IMR-90 (cell line): ENCODE data around the gene TMF1. TPM values are rescaled to one million over a fixed set of nuclear protein-coding genes. Genes with fewer than 3 reads are reported as not detected.

Source experiments
- ATAC-seq: fragments of 200-7000 bp; cut with Tn5 transposase; 2 replicates; pipeline ENCODE4 v1.9.1; 2020; ENCODE audit warnings: low read depth, mild to moderate bottlenecking, moderate library complexity
- BruUV-seq: library from RNA; stranded (reverse); fragments of 400-500 nt; replicated peaks from 2 replicates; lab custom pipeline; 2021; lab: Mats Ljungman, UMichigan
- CTCF ChIA-PET: fragments of 300-600 bp; formaldehyde crosslinking; extraction: SDS; loops from one replicate; lab custom pipeline; 2021; ENCODE audit warnings: antibody characterized with exemption; lab: Yijun Ruan, JAX
- POLR2A ChIA-PET: fragments of 300-600 bp; sonication (Branson Sonifier 250); formaldehyde crosslinking; loops from one replicate; lab custom pipeline; 2022; ENCODE audit warnings: antibody characterized with exemption; ENCODE audit not compliant: unreplicated experiment; lab: Charles Lee
- DNase-seq: peaks from one replicate; pipeline ENCODE4 v3.0.0; 2013
- H2AFZ ChIP-seq: replicated peaks from 2 replicates; pipeline ENCODE3; 2013; ENCODE audit warnings: low read length, mild to moderate bottlenecking; ENCODE audit not compliant: poor library complexity
- H2AK5ac ChIP-seq: 2 replicates; pipeline ENCODE4 v1.6.1; 2013; ENCODE audit warnings: low read depth, low read length, inconsistent platforms
- H2AK9ac ChIP-seq: replicated peaks from 2 replicates; pipeline ENCODE3; 2013; ENCODE audit warnings: mild to moderate bottlenecking, low read depth, low read length, moderate library complexity; ENCODE audit not compliant: poor library complexity
- H2BK120ac ChIP-seq: 2 replicates; pipeline ENCODE4 v1.6.1; 2013; ENCODE audit warnings: low read depth, low read length, inconsistent platforms
- H2BK15ac ChIP-seq: 3 replicates; pipeline ENCODE4 v1.6.1; 2013; ENCODE audit warnings: low read depth, low read length, inconsistent platforms
- H2BK20ac ChIP-seq: 2 replicates; pipeline ENCODE4 v1.6.1; 2013; ENCODE audit warnings: low read depth, mild to moderate bottlenecking, inconsistent platforms, low read length, moderate library complexity
- H2BK5ac ChIP-seq: 2 replicates; pipeline ENCODE4 v1.6.1; 2013; ENCODE audit warnings: mild to moderate bottlenecking, low read depth, low read length, inconsistent platforms; ENCODE audit not compliant: poor library complexity, severe bottlenecking
- H3K14ac ChIP-seq: replicated peaks from 2 replicates; pipeline ENCODE4 v1.6.1; 2013; ENCODE audit warnings: low read depth, low read length, inconsistent platforms
- H3K18ac ChIP-seq: 2 replicates; pipeline ENCODE4 v1.6.1; 2013; ENCODE audit warnings: low read depth, low read length, control low read depth
- H3K23ac ChIP-seq: 2 replicates; pipeline ENCODE4 v1.6.1; 2013; ENCODE audit warnings: low read depth, low read length, inconsistent platforms
- H3K27ac ChIP-seq: 2 replicates; pipeline ENCODE4 v1.5.1; 2013; ENCODE audit warnings: mild to moderate bottlenecking, control low read depth, low read length; ENCODE audit not compliant: insufficient read depth
- H3K27me3 ChIP-seq: 2 replicates; pipeline ENCODE4 v1.6.1; 2013; ENCODE audit warnings: low read length; ENCODE audit not compliant: control insufficient read depth, insufficient read depth
- H3K36me3 ChIP-seq: 2 replicates; pipeline ENCODE4 v1.6.1; 2013; ENCODE audit warnings: low read length, mixed read lengths; ENCODE audit not compliant: control insufficient read depth, insufficient read depth
- H3K4ac ChIP-seq: 2 replicates; pipeline ENCODE4 v1.6.1; 2013; ENCODE audit warnings: low read depth, low read length, inconsistent platforms
- H3K4me1 ChIP-seq: 2 replicates; pipeline ENCODE4 v1.6.1; 2013; ENCODE audit warnings: low read length, mixed read lengths; ENCODE audit not compliant: control insufficient read depth, insufficient read depth
- H3K4me2 ChIP-seq: 2 replicates; pipeline ENCODE4 v1.6.1; 2013; ENCODE audit warnings: low read depth, mild to moderate bottlenecking, control low read depth, low read length, moderate library complexity
- H3K4me3 ChIP-seq: 2 replicates; pipeline ENCODE4 v1.5.1; 2013; ENCODE audit warnings: low read depth, mild to moderate bottlenecking, control low read depth, low read length, moderate library complexity; ENCODE audit not compliant: insufficient read depth
- H3K56ac ChIP-seq: 2 replicates; pipeline ENCODE4 v1.6.1; 2013; ENCODE audit warnings: low read length, inconsistent platforms; ENCODE audit not compliant: insufficient read depth; ENCODE audit errors: extremely low read depth
- H3K79me1 ChIP-seq, 2 experiments: 2 replicates each; pipeline ENCODE4 v1.6.1; 2013; ENCODE audit warnings: low read length in 2 of 2, inconsistent platforms in 1 of 2, low read depth in 1 of 2
- H3K9ac ChIP-seq: 2 replicates; pipeline ENCODE4 v1.6.1; 2013; ENCODE audit warnings: low read depth, low read length, control low read depth
- H3K9me1 ChIP-seq: 2 replicates; pipeline ENCODE4 v1.6.1; 2013; ENCODE audit warnings: low read length, inconsistent platforms; ENCODE audit not compliant: insufficient read depth
- H3K9me3 ChIP-seq: 2 replicates; pipeline ENCODE4 v1.6.1; 2013; ENCODE audit warnings: low read length; ENCODE audit not compliant: control insufficient read depth, insufficient read depth
- H4K20me1 ChIP-seq: 2 replicates; pipeline ENCODE4 v1.6.1; 2013; ENCODE audit warnings: low read length, inconsistent platforms; ENCODE audit not compliant: insufficient read depth
- H4K5ac ChIP-seq: 2 replicates; pipeline ENCODE4 v1.6.1; 2013; ENCODE audit warnings: mild to moderate bottlenecking, low read depth, low read length, control low read depth
- H4K8ac ChIP-seq, 2 experiments: 2 replicates each; pipeline ENCODE4 v1.6.1; 2013; ENCODE audit warnings: low read depth in 2 of 2, low read length in 2 of 2, control low read depth in 1 of 2, inconsistent platforms in 1 of 2
- H4K91ac ChIP-seq: 2 replicates; pipeline ENCODE4 v1.6.1; 2013; ENCODE audit warnings: low read depth, low read length, inconsistent platforms; ENCODE audit not compliant: insufficient read depth
- CHD1 ChIP-seq: IDR thresholded peaks from 2 replicates; pipeline ENCODE4 v1.6.1; 2012; ENCODE audit warnings: low read depth, low read length, improper control_type of control experiment
- FOS ChIP-seq: fragments of 150-350 bp; IDR thresholded peaks from 2 replicates; pipeline ENCODE4 v1.6.1; 2016; ENCODE audit warnings: low read depth, low read length
- MAZ ChIP-seq: IDR thresholded peaks from 2 replicates; pipeline ENCODE4 v1.6.1; 2012; ENCODE audit warnings: low read depth, mild to moderate bottlenecking, low read length, improper control_type of control experiment, moderate library complexity, borderline replicate concordance
- MXI1 ChIP-seq: IDR thresholded peaks from 2 replicates; pipeline ENCODE4 v1.6.1; 2012; ENCODE audit warnings: low read depth, mild to moderate bottlenecking, low read length, moderate library complexity, borderline replicate concordance
- RAD21 ChIP-seq: IDR thresholded peaks from 2 replicates; pipeline ENCODE4 v1.6.1; 2012; ENCODE audit warnings: low read length, improper control_type of control experiment
- SMC3 ChIP-seq: fragments of 150-350 bp; IDR thresholded peaks from 2 replicates; pipeline ENCODE4 v1.6.1; 2016; ENCODE audit warnings: low read depth, mild to moderate bottlenecking, antibody characterized with exemption, low read length, moderate library complexity
- WGBS, 2 experiments: methylation state at CpG; one replicate each; pipeline versions ENCODE4 v1.1.5 to v1.1.7; 2013; ENCODE audit warnings: missing lambda C conversion rate in 2 of 2; ENCODE audit not compliant: insufficient read length in 1 of 2; ENCODE audit errors: extremely low coverage in 2 of 2; 5-methylcytosine and 5-hydroxymethylcytosine counted together
- dilution Hi-C: fragments of 300-500 bp; cut with HindIII; formaldehyde crosslinking; loops from one replicate; pipeline ENCODE4 v1.14.3; 2018; ENCODE audit warnings: low sequenced_read_pairs; ENCODE audit not compliant: unreplicated experiment
- in situ Hi-C: fragments of 300-500 bp; cut with MboI; formaldehyde crosslinking; loops from 3 replicates; pipeline ENCODE4 v1.14.3; 2019; ENCODE audit warnings: low sequenced_read_pairs, inconsistent platforms, mixed read lengths
- intact Hi-C: fragments of 100-400 bp; cut with micrococcal nuclease; formaldehyde crosslinking; loops from 2 replicates; pipeline ENCODE4 v1.10.0; 2022
- microRNA-seq, 2 experiments: library from miRNA; stranded (forward) in 1 of 2; unstranded in 1 of 2; fragments of 10-50 nt in 1 of 2; fragments of <30 nt in 1 of 2; gene quantifications in 1 of 2; microRNA quantifications in 1 of 2; one replicate each; pipeline versions ENCODE3 to v1.1.0; 2013 to 2020; ENCODE audit not compliant: insufficient read depth in 1 of 2, insufficient read length in 1 of 2, unreplicated experiment in 1 of 2
- polyA plus RNA-seq, 3 experiments: library from polyadenylated mRNA; depleted of rRNA; stranded (reverse); fragments of >200 nt; gene quantifications; 2 replicates each; pipeline ENCODE4 v1.2.3, GENCODE V29; 2012; ENCODE audit warnings: low replicate concordance in 1 of 3
- small RNA-seq, 5 experiments: library from RNA; depleted of rRNA; stranded (forward); fragments of <200 nt; gene quantifications; one replicate each; pipeline ENCODE3, GENCODE V24; 2012
- total RNA-seq: library from RNA; depleted of rRNA; stranded (reverse); fragments of >200 nt; gene quantifications from 2 replicates; pipeline ENCODE4 v1.2.3, GENCODE V29; 2012; rRNA removed
- TF ChIP-seq, protein P1 (sequence below): conservative IDR thresholded peaks from 2 replicates; pipeline ENCODE4 v1.5.1; 2012; ENCODE audit warnings: mild to moderate bottlenecking, low read depth, low read length, improper control_type of control experiment

The TMF1 gene
- total and polyA plus RNA-seq, 2 of the 4 experiments (the other 2 are of a cell fraction): 12.4 to 39.1 TPM

DNA sequence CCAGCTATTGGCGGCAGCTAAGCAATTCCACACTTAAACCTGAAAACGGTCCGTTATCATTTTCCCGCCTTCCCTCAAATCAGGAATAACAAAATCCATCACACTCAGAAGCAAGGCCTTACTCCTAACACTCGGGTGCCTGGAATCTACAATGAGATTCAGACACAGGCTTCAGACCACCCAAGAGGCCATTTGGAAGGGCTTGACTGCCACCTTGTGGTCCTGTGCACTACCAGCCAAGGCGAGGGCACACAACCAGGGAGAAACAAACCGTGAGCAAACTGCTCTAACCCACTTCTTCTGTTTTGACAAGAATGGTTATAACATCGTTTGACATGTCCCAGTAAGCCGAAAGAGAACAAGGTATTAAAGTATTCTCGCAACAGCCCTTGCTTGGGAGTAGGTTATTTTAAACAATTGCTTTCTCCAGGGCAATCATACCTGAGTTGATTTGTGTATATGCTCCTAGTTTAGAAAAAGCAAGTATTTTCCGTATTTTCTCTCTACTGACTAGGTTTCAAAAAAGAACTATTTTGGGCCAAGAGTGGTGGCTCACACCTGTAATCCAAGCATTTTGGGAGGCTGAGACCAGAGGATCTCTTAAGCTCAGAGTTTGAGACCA, 79.7 kb downstream of the TMF1 start:
- in situ Hi-C loops: no loop called here
- H4K20me1 ChIP-seq: no peaks in the 10 kb centered on the region
- H3K27ac ChIP-seq: no peak overlapping the region
- peaks cover 4% of the 10 kb centered on the region for H3K36me3 ChIP-seq
- no peak overlapping the region for H3K4ac ChIP-seq
- no peak overlapping the region for H3K23ac ChIP-seq
- H3K27me3 ChIP-seq: peaks cover 16% of the 10 kb centered on the region
- dilution Hi-C loops: no loop called here
- H2BK20ac ChIP-seq: no peak overlapping the region
- H4K5ac ChIP-seq: no peak overlapping the region
- H2BK5ac ChIP-seq: no peak overlapping the region
- intact Hi-C loops: loop anchor here (1.0 to 10.0 kb wide), 4 partner anchors 80 to 1863 kb away; no protein-coding TSS in a partner anchor
- H2BK120ac ChIP-seq: no peak overlapping the region
- no peak overlapping the region for H3K9ac ChIP-seq
- CTCF ChIA-PET: interaction anchor here (0.6 to 1.0 kb wide), 3 partner anchors 53 to 1859 kb away, joined by 3 to 5 read pairs (median 4); no protein-coding TSS in a partner anchor
- no peak overlapping the region for H3K4me3 ChIP-seq
- no peak overlapping the region for H3K18ac ChIP-seq
- TF ChIP-seq RAD21: peak; percentile 76
- no peak for TF ChIP-seq FOS
- no peak for TF ChIP-seq MAZ
- TF ChIP-seq, protein P1, sequence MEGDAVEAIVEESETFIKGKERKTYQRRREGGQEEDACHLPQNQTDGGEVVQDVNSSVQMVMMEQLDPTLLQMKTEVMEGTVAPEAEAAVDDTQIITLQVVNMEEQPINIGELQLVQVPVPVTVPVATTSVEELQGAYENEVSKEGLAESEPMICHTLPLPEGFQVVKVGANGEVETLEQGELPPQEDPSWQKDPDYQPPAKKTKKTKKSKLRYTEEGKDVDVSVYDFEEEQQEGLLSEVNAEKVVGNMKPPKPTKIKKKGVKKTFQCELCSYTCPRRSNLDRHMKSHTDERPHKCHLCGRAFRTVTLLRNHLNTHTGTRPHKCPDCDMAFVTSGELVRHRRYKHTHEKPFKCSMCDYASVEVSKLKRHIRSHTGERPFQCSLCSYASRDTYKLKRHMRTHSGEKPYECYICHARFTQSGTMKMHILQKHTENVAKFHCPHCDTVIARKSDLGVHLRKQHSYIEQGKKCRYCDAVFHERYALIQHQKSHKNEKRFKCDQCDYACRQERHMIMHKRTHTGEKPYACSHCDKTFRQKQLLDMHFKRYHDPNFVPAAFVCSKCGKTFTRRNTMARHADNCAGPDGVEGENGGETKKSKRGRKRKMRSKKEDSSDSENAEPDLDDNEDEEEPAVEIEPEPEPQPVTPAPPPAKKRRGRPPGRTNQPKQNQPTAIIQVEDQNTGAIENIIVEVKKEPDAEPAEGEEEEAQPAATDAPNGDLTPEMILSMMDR: peak; percentile 71
- TF ChIP-seq SMC3: peak; percentile 48; the same call in 1 of the 2 replicates
- no peak for TF ChIP-seq MXI1
- TF ChIP-seq CHD1: no peak
- H3K56ac ChIP-seq: no peak overlapping the region
- no peak overlapping the region for H3K4me2 ChIP-seq
- no peak overlapping the region for H4K8ac ChIP-seq
- no peak overlapping the region for H3K14ac ChIP-seq
- no peak overlapping the region for H2BK15ac ChIP-seq
- no peak overlapping the region for H4K91ac ChIP-seq
- H3K9me3 ChIP-seq: no peaks in the 10 kb centered on the region
- H2AK5ac ChIP-seq: no peak overlapping the region
- no peaks in the 10 kb centered on the region for H3K9me1 ChIP-seq
- H2AFZ ChIP-seq: no peak overlapping the region
- ATAC-seq (peak; percentile 97), DNase-seq (peak; percentile 51)
- WGBS, 2 experiments: 29% methylated on average over 4 of the region's 11 CpGs; no CpG with 5 or more reads in 1 of the 2 experiments
- H2AK9ac ChIP-seq: no peak overlapping the region
- H3K79me1 ChIP-seq: no peaks in the 10 kb centered on the region
- H3K4me1 ChIP-seq: peaks cover 3% of the 10 kb centered on the region; the same call in 1 of the 2 replicates
- no TSS peak for BruUV-seq
- POLR2A ChIA-PET: no interaction called here

Small RNA genes lying within 50 kb of the gene (microRNA-seq; reads per million reads assigned to microRNA genes)
- gene MIR3136: 1.5 to 4.1 reads per million in 2 experiments

Small RNA genes lying within 50 kb of the gene (small RNA-seq; reads per million reads assigned to genes)
- gene MIR3136: 0 to 42.8 (median 2.2) reads per million in 5 experiments

Other genes starting within 250 kb of the TMF1 start
- gene TAFA4, start 119.8 kb downstream of the TMF1 start, total RNA-seq: under 0.01 TPM in 1 of 2 replicates, not detected in the other
- not detected in 2 replicates for gene TAFA4, start 119.8 kb downstream of the TMF1 start, polyA plus RNA-seq (2012; rRNA removed)
- 35.6 and 41.2 TPM in 2 replicates for gene EOGT, start 38.6 kb downstream of the TMF1 start, total RNA-seq
- 9.7 and 12.3 TPM in 2 replicates for gene EOGT, start 38.6 kb downstream of the TMF1 start, polyA plus RNA-seq (2012; rRNA removed)
- 64.3 and 77.2 TPM in 2 replicates for gene UBA3, start 28.0 kb upstream of the TMF1 start, total RNA-seq
- gene UBA3, start 28.0 kb upstream of the TMF1 start, polyA plus RNA-seq (2012; rRNA removed): 42.6 and 51.8 TPM in 2 replicates
- 98.8 and 126 TPM in 2 replicates for gene ARL6IP5, start 32.6 kb upstream of the TMF1 start, total RNA-seq
- gene ARL6IP5, start 32.6 kb upstream of the TMF1 start, polyA plus RNA-seq (2012; rRNA removed): 68.7 and 76.4 TPM in 2 replicates
- gene LMOD3, start 70.3 kb upstream of the TMF1 start, total RNA-seq: not detected in 2 replicates
- gene LMOD3, start 70.3 kb upstream of the TMF1 start, polyA plus RNA-seq (2012; rRNA removed): not detected in 2 replicates